Bronchial epithelial cell (primary cell): ENCODE measurements around the gene ANXA6. TPM values are rescaled to one million over a fixed set of nuclear protein-coding genes. Genes with fewer than 3 reads are reported as not detected.
A peak's percentile ranks its signal among the peaks of the same experiment; 100 is the strongest.

Experiments
- DNase-seq: peaks from one replicate; pipeline ENCODE4 v3.0.0-alpha.2; 2010; ENCODE audit warnings: low read depth
- FAIRE-seq: peaks from 2 replicates; lab custom pipeline; 2011; peaks lifted over from hg19 to GRCh38; lab: Jason Lieb, UNC
- H3K27me3 ChIP-seq: 2 replicates; pipeline ENCODE4 v1.5.1; 2011; ENCODE audit warnings: low read length; ENCODE audit not compliant: control insufficient read depth, insufficient read depth
- H3K36me3 ChIP-seq: 2 replicates; pipeline ENCODE4 v1.5.1; 2011; ENCODE audit warnings: low read length; ENCODE audit not compliant: control insufficient read depth, insufficient read depth
- H3K4me3 ChIP-seq: 2 replicates; pipeline ENCODE4 v1.5.1; 2011; ENCODE audit warnings: mild to moderate bottlenecking, low read depth, low read length, control low read depth
- CTCF ChIP-seq: IDR thresholded peaks from 2 replicates; pipeline ENCODE4 v1.5.1; 2011; ENCODE audit warnings: mild to moderate bottlenecking, moderate library complexity, low read length, control low read depth, inconsistent platforms; ENCODE audit not compliant: insufficient read depth, severe bottlenecking
- total RNA-seq: library from RNA; depleted of rRNA; stranded (reverse); fragments of >200 nt; gene quantifications from 2 replicates; pipeline ENCODE4 v1.2.1, GENCODE V29; 2014

ANXA6 gene
- total RNA-seq, 1 donor from 2014 or later: 11.3 TPM

- Histone ChIP-seq H3K4me3 (peak overlapping the region; percentile 32), H3K27me3 (no peaks in the 10 kb centered on the region), H3K36me3 (no peaks in the 10 kb centered on the region)
- TF ChIP-seq CTCF: no peak
- peak; percentile 18 for FAIRE-seq
- DNase-seq: peak; percentile 20
Measured at GRCh38 chr5:151086192-151086869, 71.2 kb downstream of the ANXA6 start.

- no peaks in the 10 kb centered on the region for H3K27me3 ChIP-seq
- DNase-seq (peak; percentile 65), FAIRE-seq (no peak)
Measured at GRCh38 chr5:151085517-151086041, 72.0 kb downstream of the ANXA6 start.

GRCh38 chr5:151084363-151084762, 73.2 kb downstream of the ANXA6 start:
- H3K27me3 ChIP-seq: no peaks in the 10 kb centered on the region
- TF ChIP-seq CTCF: no peak
- no peak overlapping the region for H3K4me3 ChIP-seq
- FAIRE-seq: no peak
- DNase-seq: peak; percentile 66
- no peaks in the 10 kb centered on the region for H3K36me3 ChIP-seq

More at GRCh38 chr5:151085517-151086041, 72.0 kb downstream of the ANXA6 start:
- no peak for TF ChIP-seq CTCF
- Histone ChIP-seq H3K36me3 (no peaks in the 10 kb centered on the region), H3K4me3 (no peak overlapping the region)

- peak; percentile 95 for DNase-seq
Measured at GRCh38 chr5:151083081-151083676, 74.4 kb downstream of the ANXA6 start.

GRCh38 chr5:151082282-151082902, 75.2 kb downstream of the ANXA6 start:
- Histone ChIP-seq H3K36me3 (peaks cover 5% of the 10 kb centered on the region), H3K27me3 (no peaks in the 10 kb centered on the region), H3K4me3 (no peak overlapping the region)
- FAIRE-seq (no peak), DNase-seq (peak; percentile 73)
- TF ChIP-seq CTCF: peak; percentile 32

More at GRCh38 chr5:151083081-151083676, 74.4 kb downstream of the ANXA6 start:
- no peak for TF ChIP-seq CTCF
- no peaks in the 10 kb centered on the region for H3K27me3 ChIP-seq
- H3K36me3 ChIP-seq: peaks cover 3% of the 10 kb centered on the region
- peak; percentile 66 for FAIRE-seq
- H3K4me3 ChIP-seq: no peak overlapping the region
